Measurements from ENCODE around the gene EPOP.
A peak's percentile ranks its signal among the peaks of the same experiment; 100 is the strongest.

The EPOP gene

GRCh38 chr17:38674749-38675615 lies at the start of gene EPOP:
TSS of gene EPOP (minus strand) at chr17:38674957. CDS start at chr17:38674495, 462 bp downstream.
- peak; percentile 55 to 74 (median 63) for DNase-seq

- no peak for DNase-seq
Observed at GRCh38 chr17:38721802-38722201, 47.0 kb upstream of the EPOP start.

- no peak for DNase-seq
Observed at GRCh38 chr17:38720941-38721340, 46.2 kb upstream of the EPOP start.

GRCh38 chr17:38719943-38720641 lies 45.3 kb upstream of the EPOP start:
- DNase-seq = no peak

GRCh38 chr17:38719289-38719942 lies 44.7 kb upstream of the EPOP start:
- DNase-seq = no peak

GRCh38 chr17:38717139-38717745 lies 42.5 kb upstream of the EPOP start:
- DNase-seq = no peak

- DNase-seq = no peak
Observed at GRCh38 chr17:38716368-38717005, 41.7 kb upstream of the EPOP start.

GRCh38 chr17:38715216-38715943 lies 40.6 kb upstream of the EPOP start:
- DNase-seq = no peak

GRCh38 chr17:38713456-38714075 lies 38.8 kb upstream of the EPOP start:
- DNase-seq = no peak

- DNase-seq = no peak
Observed at GRCh38 chr17:38712593-38712992, 37.8 kb upstream of the EPOP start.

- no peak for DNase-seq
Observed at GRCh38 chr17:38711792-38712571, 37.2 kb upstream of the EPOP start.

GRCh38 chr17:38710985-38711384 lies 36.2 kb upstream of the EPOP start:
- no peak for DNase-seq

GRCh38 chr17:38710604-38710962 lies 35.8 kb upstream of the EPOP start:
- no peak for DNase-seq

- no peak for DNase-seq
Observed at GRCh38 chr17:38709864-38710603, 35.3 kb upstream of the EPOP start.

- no peak for DNase-seq
Observed at GRCh38 chr17:38709104-38709820, 34.5 kb upstream of the EPOP start.

- DNase-seq = no peak
Observed at GRCh38 chr17:38707678-38708351, 33.1 kb upstream of the EPOP start.

- DNase-seq = no peak
Observed at GRCh38 chr17:38706505-38707216, 31.9 kb upstream of the EPOP start.
